ENCODE results near the gene HIKESHI. TPM values are rescaled to one million over a fixed set of nuclear protein-coding genes. Genes with fewer than 3 reads are reported as not detected.

Gene HIKESHI
- total and polyA plus RNA-seq, 2 of the 8 experiments (the other 6 are each of a cell fraction or from before 2014, with no cell fraction given): 65.4 to 90.2 TPM

GRCh38 chr11:86386746-86387145 lies 84.7 kb downstream of the HIKESHI start (continued):
- TF ChIP-seq KDM5A (IDR thresholded peaks at IDR 0.05; ENCODE audit: low read length) (no peak), HDAC2 (IDR thresholded peaks at IDR 0.05; ENCODE audit: borderline replicate concordance in 1 of 2, low read depth in 2 of 2, low read length in 2 of 2) (no peak), ASH2L (IDR thresholded peaks at IDR 0.05; ENCODE audit: low read length) (no peak), SUZ12 (IDR thresholded peaks at IDR 0.05; ENCODE audit: low read length) (no peak)
